Measurements from ENCODE around the gene CSK. TPM values are rescaled to one million over a fixed set of nuclear protein-coding genes. Genes with fewer than 3 reads are reported as not detected.

The CSK gene
- total RNA-seq, 1 donor from 2014 or later, result 477 TPM

DNA sequence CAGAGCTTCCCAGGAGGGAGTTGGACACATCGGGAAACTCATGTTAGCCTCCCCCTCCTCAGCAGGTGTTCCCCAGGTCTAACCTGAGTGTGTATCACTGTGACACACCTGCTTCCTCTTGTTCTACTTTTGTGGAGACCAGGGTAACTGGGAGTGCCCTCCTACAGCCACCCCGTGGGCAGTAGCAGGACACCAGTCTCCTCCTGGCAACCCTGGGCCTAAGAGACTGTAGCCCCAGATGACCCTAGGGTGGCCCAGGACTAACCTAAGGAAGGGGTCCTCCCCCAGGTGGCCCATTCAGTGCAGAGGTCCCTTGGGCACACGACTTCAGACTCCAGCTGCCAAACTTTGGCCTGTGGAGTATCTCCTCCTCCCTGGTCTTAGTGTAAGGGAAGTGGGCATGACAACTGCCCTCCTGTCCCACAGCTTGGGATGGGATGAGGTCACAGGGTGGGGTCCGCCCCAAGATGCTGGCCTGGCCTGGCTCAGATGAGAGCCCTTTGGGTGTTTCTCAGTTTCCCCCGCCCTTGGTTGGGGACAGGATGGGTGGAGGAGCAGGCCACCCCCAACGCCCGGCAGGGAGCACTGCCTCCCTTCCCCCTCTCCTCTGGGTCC, 4.8 kb downstream of the CSK start:
- intact Hi-C loops (cut with micrococcal nuclease), result loop anchor here (1.0 to 10.0 kb wide), 8 partner anchors 15 to 838 kb away; partner anchors contain the start of genes ARID3B, C15orf39, MAN2C1 and PTPN9

DNA sequence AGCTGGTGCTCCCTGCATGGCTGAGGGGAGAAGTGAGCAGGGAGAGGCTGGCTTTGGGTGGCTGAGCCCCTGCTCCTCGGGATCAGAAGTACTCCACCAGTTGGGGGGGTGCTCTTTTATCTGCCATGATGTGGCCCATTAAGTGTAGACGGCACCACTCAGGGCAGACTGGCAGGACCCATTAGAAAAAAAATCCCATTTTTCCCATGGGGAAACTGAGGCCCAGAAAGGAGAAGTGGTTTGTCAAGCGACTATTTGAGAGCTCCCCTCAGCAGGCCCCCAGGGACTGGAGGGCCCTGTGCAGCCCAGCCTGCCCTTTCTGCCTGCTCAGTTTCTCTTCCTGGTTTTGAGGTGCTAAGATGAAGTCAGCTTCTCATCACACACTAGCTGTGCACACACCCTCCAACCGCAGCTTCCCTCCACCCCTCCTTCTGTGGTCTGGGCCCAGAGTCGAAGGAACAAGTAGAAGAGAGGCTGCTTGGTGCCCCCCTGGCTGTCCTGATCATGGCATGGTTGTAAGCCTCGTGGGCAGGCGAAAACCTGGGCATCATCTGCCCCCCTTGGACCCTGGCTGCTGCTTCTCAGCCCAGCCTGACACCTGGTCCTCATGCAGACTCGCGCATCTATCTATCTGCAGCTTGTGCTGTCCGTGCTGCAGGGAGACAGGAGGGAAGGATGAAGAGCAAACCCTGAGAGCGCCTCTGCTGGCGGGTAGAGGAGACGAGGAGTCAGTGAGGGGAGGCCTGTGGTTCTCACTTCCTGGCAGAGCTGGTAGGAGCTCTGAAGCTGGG, 5.6 kb downstream of the CSK start:
- intact Hi-C loops (cut with micrococcal nuclease), result loop anchor here (1.0 to 10.0 kb wide), 12 partner anchors 7 to 837 kb away; partner anchors contain the start of genes ARID3B, C15orf39, COX5A and MAN2C1

DNA sequence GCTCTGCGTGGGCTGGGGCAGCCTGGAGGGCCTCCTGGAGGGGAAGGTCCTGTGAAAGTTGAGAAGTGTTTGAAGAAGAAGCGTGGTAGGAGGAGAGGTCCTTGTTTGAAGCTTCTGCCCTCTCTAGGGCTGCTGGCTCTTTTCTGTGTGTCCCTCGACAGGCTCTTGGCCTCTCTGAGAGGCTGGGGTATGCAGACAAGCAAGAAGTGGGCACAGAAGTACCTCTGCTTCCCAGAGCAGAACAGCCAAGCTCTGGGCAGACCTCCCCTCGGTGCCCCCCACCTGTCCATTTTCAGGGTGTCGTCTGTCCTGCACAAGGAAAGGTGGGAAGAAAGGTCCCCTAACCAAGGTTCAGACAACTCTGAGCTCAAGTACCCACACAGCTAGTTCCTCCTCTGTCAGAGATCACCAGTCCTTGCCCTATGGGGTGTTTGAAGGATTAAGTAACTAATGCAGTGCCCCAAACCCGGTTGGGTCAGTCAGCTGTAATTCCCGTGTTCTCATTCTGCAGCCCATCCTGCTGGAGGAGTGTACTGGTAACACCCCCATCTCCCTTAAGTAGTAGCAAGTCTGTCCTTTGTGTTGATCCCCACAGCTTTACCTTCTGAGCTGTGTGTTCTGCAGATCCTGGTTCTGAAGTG, 6.3 kb downstream of the CSK start:
- intact Hi-C loops (cut with micrococcal nuclease), result loop anchor here (1.0 to 10.0 kb wide), 9 partner anchors 8 to 837 kb away; partner anchors contain the start of genes C15orf39, COX5A, MAN2C1 and PTPN9

DNA sequence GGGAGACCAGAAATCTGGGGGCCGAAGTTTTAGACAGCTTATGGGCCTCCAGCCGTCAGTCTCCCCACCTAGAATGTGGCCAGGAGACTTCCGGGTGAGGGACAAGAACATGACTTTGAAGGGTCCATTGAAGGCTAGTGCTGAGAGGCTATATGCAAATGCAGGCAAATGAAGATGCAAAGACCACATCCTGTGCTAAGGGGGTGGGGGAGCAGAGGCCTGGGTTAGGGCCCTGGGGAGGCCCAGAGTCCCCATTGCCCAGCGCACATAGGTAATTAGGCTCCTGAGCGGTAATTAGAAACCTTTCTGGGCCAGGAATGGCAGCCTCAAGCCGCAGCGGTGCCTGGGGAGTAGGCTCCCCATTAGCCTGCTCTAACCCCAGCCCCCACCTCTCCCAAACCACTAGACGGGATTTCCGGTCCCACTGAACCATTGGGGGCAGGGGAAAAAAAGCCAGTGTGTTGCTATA, 6.8 kb downstream of the CSK start:
- intact Hi-C loops (cut with micrococcal nuclease), result loop anchor here (1.0 to 10.0 kb wide), 9 partner anchors 8 to 836 kb away; partner anchors contain the start of genes C15orf39, COX5A, MAN2C1 and PTPN9

DNA sequence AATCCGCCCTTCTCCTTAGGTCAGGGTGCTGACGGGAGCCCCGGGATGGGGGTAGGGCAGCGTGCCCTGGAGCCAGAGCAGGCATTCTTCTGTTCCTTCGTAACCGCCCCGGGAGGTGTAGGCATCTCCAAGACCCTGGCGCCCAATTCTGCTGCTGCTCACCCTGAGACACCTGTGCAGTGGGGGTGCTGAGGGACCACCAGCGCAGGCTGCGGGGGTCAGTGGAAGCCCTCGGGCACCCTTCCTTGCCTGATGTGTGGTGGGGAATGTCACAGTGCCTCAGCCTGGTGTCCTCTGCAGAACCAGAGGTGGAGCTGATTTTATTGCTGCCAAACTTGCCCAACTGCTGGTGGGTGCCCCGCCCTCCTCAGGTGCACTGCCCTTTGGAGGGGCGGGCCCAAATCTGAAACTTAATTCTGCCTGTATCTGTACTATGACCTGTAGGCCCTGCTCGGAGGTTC, 7.3 kb downstream of the CSK start:
- intact Hi-C loops (cut with micrococcal nuclease), result loop anchor here (2.0 to 10.0 kb wide), 6 partner anchors 84 to 836 kb away; partner anchors contain the start of genes C15orf39, MAN2C1, PTPN9 and SCAMP2

DNA sequence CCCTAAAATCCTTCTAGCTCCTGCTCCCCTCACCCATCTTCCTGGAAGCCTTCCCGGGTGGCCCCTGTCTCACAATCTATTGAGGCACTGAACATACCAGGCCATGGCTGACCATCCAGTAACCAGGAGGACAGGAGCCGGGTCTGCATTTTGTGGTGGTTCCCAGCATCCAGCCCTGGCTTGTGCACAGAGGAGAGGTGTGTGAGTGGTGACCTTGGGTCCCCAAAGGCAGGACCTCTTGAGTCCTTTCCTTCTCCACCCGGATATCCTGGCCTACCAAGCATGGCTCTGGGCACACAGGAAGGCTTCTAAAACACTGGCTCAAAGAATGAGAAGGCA, 7.8 kb downstream of the CSK start:
- intact Hi-C loops (cut with micrococcal nuclease), result loop anchor here (2.0 to 10.0 kb wide), 6 partner anchors 83 to 835 kb away; partner anchors contain the start of genes C15orf39, MAN2C1, PTPN9 and SCAMP2

DNA sequence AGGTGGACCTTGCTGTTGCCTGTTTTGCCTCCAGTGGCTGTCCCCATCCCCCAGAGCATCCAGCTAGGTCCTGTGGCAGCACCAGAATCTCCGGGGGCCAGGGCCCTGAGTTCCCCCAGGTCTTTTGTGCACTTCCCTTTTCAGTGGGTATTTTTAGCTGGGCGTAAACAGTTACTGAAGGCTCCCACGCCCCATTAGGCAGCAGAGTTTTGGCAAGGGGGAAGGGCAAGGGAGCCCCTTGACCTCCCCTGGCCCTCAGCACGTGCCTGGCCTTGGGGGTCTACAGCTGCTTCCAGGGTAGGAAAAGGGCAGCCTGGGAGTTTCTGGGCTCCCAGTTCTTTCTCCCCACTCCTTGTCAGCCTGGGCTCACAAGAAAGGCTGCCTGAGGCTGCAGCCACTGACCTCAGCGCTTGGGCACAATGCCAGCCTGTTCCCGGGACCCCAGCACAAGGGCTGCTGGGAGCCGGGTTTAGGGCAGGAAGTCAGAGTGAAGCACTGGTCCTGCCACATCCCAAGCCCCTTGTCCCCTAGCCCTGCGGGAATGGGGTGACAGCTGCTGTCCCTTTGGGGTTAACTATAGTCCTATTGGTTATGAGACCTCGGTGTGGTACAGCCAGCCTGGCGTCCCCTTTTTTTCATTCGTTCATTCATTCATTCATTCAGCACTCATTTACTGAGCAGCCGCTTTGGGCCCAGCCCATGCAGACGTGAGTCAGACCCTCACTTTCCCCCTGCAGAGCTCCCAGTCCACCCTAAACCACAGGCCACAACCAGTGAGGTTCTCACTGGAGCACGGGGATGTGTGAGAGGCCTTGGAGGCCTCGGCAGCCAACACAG, 8.4 kb downstream of the CSK start:
- intact Hi-C loops (cut with micrococcal nuclease), result no loop called here

DNA sequence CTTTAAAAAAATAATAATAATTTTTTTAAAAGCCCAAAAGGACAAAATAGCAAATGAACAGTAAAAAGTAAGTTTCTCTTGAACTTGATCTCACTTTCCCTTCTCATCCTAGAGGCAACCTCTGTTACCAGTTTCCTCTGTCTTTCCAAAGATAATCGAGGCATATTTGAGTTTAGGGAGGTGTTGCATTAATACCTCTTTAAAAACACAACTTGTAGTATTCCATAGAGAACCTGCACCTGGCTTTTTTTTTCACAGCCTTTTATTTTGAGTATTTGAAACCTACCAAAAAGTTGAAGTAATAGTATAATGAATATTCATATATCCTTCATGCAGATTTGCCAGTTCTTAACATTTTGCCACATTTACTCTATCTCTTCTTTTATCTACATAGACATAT, 9.1 kb downstream of the CSK start:
- intact Hi-C loops (cut with micrococcal nuclease), result no loop called here

DNA sequence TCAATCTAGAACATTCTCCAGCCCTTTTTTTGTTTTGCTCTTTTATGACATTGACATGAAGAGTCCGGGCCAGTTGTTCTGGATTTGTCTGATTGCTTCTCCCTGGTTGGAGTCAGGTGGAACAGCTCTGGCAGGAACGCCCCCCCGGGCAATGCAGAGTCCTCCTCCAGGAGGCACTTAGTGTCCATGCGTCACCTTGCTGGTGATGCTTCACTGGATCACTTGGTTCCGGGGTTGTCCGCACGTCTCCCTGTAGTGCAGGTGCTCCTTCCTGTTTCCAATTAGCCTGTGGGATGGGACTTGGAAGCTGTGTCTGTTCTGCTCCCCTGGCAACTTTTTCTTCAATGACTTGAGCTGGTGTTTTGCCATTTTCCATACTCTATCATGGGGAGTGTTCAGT, 9.8 kb downstream of the CSK start:
- intact Hi-C loops (cut with micrococcal nuclease), result no loop called here

DNA sequence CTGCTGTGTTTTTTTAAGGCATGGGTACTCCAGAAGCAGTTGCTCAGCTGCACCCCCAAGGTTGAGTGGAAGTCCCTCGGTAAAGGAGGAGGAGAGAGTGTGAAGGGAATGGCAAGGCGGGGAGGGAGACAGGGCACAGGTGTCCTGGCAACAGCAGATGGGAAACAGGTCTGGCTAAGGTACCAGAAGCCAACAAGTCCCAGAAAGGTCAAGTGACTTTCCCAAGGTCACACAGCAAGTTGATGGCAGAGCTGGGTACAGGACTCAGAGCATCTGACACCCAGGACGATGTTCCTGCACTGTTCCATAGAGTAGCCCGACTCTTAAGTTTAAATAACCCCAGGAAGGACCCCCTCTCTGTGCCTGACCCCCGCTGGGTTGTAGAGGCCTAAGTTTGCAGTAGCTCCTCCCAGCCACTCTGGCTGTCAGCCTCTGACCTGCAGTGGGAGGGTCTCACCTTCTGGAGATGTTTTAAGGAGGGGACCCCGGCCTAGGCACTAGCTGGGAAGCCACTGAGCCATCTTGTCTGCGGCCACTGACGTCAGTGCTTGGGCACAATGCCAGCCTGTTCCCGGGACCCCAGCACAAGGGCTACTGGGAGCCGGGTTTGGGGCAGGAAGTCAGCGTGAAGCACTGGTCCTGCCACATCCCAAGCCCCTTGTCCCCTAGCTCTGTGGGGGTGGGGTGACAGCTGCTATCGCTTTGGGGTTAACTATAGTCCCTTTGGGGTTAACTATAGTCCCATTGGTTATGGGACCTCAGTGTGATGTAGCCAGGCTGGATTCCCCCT, 10.5 kb downstream of the CSK start:
- intact Hi-C loops (cut with micrococcal nuclease), result loop anchor here (1.0 kb wide), 1 partner anchor 21 kb away; no protein-coding TSS in a partner anchor

DNA sequence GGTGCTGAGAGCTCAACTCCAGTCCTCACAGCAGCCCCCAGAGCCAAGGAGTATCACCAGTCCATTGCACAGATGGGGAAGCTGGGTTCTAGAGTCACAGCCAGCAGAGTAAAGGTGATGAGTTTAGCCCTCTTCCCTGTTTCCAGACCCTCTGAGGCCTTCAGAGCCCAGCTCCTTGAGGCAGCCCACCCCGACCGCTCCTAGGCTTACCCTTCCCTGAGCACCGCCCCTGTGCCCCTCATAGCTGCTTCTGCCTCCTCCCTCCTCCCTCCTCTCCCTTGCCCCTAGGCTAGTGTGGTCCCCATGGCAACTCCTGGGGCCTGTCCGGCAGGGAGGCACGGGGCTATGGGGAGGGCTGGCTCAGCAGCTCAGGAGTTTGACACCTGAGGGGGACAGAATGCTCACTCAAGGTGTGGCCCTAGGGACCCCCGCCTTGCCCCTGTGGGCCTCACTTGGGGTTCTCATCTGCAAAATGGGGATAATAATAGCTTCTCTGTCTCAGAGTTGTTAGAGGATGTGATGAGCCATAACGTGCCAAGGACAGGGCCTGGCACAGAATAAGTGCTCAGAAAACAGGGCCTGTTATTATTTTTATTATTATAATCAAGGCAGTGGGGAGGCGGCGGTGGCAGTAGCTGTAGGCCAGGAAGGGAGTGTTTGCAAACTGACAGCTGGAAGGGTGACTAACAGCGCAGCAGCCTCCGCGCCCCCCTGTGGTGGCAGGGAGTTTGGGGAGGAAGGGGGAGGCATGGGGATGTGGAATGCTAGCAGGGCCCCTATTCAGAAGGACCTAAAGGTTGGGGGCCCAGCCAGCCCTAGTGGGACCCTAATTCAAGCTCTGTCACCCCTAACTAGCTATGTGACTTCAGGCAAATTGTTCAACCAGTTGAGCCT, 11.5 kb downstream of the CSK start:
- intact Hi-C loops (cut with micrococcal nuclease), result loop anchor here (1.0 kb wide), 1 partner anchor 22 kb away; no protein-coding TSS in a partner anchor

DNA sequence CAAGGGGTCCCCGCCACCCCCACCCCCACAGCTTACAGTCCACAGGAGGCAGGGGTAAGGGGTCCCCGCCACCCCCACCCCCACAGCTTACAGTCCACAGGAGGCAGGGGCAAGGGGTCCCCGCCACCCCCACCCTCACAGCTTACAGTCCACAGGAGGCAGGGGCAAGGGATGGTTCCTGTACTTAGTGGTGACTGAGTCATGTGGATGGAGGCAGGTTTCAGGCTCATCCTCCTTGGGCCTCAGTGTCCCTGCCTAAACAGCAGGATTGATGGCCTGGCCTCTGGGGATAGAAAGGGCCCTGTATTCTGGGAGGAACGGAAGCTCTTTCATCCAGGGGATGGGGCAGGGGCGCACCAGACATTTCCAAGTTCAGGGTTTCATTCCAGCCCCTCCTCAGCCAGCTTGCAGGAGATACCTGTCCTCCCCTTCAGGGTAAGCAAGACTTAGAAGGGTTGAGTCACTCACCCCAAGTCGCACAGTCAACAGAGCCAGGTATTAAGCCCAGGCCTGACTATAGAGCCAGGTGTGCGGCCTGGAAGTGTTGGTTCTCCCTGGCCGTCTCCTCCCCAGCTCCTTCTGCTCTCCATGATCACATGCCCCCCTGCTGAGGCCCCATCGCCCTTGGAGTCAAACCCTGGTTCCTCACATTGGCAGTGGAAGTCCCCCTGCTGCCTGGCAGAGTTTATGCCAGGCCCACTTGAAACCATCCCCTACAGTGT, 12.5 kb downstream of the CSK start:
- intact Hi-C loops (cut with micrococcal nuclease), result no loop called here

DNA sequence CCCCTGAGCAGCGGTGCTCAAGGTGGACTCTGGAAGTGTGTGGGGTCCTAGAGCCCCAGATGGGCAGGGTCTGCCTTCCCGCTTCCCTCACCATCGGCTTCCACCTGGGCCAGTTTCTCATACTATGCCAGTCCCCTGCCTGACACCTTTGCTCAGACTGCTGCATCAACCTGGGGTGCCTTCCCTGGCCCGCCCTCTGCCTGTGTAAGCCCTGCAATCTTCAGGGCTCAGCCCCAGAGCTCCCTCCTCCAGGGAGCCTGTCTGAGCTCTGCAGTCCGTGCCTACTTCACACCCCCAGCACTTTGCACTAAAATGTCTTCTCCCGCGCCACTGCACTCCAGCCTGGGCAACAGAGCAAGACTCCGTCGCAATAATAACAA, 13.1 kb downstream of the CSK start:
- intact Hi-C loops (cut with micrococcal nuclease), result no loop called here

DNA sequence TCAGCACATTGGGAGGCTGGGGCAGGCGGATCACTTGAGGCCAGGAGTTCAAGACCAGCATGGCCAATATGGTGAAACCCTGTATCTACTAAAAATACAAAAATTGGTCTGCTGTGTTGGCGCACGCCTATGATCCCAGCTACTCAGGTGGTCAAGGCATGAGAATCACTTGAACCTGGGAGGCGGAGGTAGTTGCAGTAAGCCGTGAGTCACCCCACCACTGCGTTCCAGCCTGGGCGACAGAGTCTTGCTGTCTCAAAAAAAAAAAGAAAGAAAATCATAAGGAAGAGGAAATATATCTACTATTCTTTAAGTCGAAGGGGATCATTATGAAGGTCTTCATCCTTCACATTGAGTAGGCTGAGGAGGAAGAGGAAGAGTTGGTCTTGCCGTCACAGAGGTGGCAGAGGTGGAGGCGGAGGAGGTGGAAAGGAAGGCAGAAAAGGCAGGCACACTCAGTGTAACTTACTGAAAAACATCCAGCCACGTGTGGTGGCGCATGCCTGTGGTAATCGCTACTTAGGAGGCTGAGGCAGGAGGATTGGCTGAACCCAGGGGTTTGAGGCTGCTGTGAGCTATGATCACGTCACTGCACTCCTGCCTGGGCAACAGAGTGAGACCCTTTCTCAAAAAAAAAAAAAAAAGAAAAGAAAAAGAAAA, 14.2 kb downstream of the CSK start:
- intact Hi-C loops (cut with micrococcal nuclease), result no loop called here

DNA sequence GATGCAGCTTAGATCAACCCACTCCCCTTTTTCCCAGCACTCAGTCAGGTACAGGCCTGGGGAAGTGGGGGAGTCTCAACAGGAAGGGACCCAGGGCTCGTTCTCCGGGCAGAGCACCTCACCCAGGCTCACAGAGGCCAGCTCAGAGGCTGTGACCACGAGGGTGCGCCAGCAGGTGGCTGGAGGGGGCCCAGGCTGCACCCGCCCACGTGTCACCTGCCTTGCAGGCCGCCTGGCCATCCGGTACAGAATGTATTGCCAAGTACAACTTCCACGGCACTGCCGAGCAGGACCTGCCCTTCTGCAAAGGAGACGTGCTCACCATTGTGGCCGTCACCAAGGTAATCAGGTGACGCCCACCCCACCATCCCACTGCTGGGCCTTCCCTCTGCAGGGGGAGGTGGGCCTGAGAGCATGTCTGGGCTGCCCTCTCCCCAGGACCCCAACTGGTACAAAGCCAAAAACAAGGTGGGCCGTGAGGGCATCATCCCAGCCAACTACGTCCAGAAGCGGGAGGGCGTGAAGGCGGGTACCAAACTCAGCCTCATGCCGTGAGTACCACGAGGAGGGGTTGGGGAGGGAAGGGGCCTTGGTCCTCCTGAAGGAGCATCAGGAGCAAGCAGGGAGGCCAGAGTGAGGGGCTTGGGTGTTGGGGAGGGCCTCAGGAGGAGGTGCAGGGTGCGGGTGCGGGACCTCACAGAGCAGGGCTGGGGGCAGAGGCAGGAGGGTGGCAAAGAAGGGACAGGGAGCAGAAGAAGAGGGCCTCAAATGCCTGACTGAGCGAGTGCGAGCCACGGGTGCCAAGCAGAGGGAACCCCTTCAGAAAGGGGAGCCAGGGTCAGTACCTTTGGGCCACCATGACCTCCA, 16.7 kb downstream of the CSK start:
- intact Hi-C loops (cut with micrococcal nuclease), result no loop called here

DNA sequence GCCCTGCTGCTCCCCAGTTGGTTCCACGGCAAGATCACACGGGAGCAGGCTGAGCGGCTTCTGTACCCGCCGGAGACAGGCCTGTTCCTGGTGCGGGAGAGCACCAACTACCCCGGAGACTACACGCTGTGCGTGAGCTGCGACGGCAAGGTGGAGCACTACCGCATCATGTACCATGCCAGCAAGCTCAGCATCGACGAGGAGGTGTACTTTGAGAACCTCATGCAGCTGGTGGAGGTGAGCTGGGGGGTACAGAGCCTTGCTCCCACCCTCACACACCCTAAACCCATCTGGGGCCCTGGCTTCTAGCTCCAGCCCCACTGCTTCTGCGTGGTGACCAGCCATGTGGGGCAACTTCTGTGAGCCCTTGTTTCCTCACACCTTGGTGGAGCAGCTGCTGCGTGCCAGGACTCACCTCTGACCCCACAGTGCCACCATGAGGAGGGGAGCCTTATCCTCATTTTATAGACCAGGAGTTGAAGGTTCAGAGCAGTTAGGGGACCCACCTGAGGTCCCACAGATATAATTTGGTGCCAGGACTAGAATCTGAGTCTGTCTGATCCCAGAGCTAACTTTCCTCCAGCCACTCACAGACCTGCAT, 17.5 kb downstream of the CSK start:
- intact Hi-C loops (cut with micrococcal nuclease), result no loop called here
